IMR-90 (cell line): ENCODE results near the gene ADCY2. TPM values are rescaled to one million over a fixed set of nuclear protein-coding genes. Genes with fewer than 3 reads are reported as not detected.

ENCODE experiments used
- ATAC-seq: fragments of 200-7000 bp; cut with Tn5 transposase; 2 replicates; pipeline ENCODE4 v1.9.1; 2020; ENCODE audit warnings: low read depth, mild to moderate bottlenecking, moderate library complexity
- BruUV-seq: library from RNA; stranded (reverse); fragments of 400-500 nt; replicated peaks from 2 replicates; lab custom pipeline; 2021; lab: Mats Ljungman, UMichigan
- CTCF ChIA-PET: fragments of 300-600 bp; formaldehyde crosslinking; extraction: SDS; loops from one replicate; lab custom pipeline; 2021; ENCODE audit warnings: antibody characterized with exemption; lab: Yijun Ruan, JAX
- POLR2A ChIA-PET: fragments of 300-600 bp; sonication (Branson Sonifier 250); formaldehyde crosslinking; loops from one replicate; lab custom pipeline; 2022; ENCODE audit warnings: antibody characterized with exemption; ENCODE audit not compliant: unreplicated experiment; lab: Charles Lee
- DNase-seq: peaks from one replicate; pipeline ENCODE4 v3.0.0; 2013
- H2AFZ ChIP-seq: replicated peaks from 2 replicates; pipeline ENCODE3; 2013; ENCODE audit warnings: low read length, mild to moderate bottlenecking; ENCODE audit not compliant: poor library complexity
- H2AK5ac ChIP-seq: 2 replicates; pipeline ENCODE4 v1.6.1; 2013; ENCODE audit warnings: low read depth, low read length, inconsistent platforms
- H2AK9ac ChIP-seq: replicated peaks from 2 replicates; pipeline ENCODE3; 2013; ENCODE audit warnings: mild to moderate bottlenecking, low read depth, low read length, moderate library complexity; ENCODE audit not compliant: poor library complexity
- H2BK120ac ChIP-seq: 2 replicates; pipeline ENCODE4 v1.6.1; 2013; ENCODE audit warnings: low read depth, low read length, inconsistent platforms
- H2BK15ac ChIP-seq: 3 replicates; pipeline ENCODE4 v1.6.1; 2013; ENCODE audit warnings: low read depth, low read length, inconsistent platforms
- H2BK20ac ChIP-seq: 2 replicates; pipeline ENCODE4 v1.6.1; 2013; ENCODE audit warnings: low read depth, mild to moderate bottlenecking, inconsistent platforms, low read length, moderate library complexity
- H2BK5ac ChIP-seq: 2 replicates; pipeline ENCODE4 v1.6.1; 2013; ENCODE audit warnings: mild to moderate bottlenecking, low read depth, low read length, inconsistent platforms; ENCODE audit not compliant: poor library complexity, severe bottlenecking
- H3K14ac ChIP-seq: replicated peaks from 2 replicates; pipeline ENCODE4 v1.6.1; 2013; ENCODE audit warnings: low read depth, low read length, inconsistent platforms
- H3K18ac ChIP-seq: 2 replicates; pipeline ENCODE4 v1.6.1; 2013; ENCODE audit warnings: low read depth, low read length, control low read depth
- H3K23ac ChIP-seq: 2 replicates; pipeline ENCODE4 v1.6.1; 2013; ENCODE audit warnings: low read depth, low read length, inconsistent platforms
- H3K27ac ChIP-seq: 2 replicates; pipeline ENCODE4 v1.5.1; 2013; ENCODE audit warnings: mild to moderate bottlenecking, control low read depth, low read length; ENCODE audit not compliant: insufficient read depth
- H3K27me3 ChIP-seq: 2 replicates; pipeline ENCODE4 v1.6.1; 2013; ENCODE audit warnings: low read length; ENCODE audit not compliant: control insufficient read depth, insufficient read depth
- H3K36me3 ChIP-seq: 2 replicates; pipeline ENCODE4 v1.6.1; 2013; ENCODE audit warnings: low read length, mixed read lengths; ENCODE audit not compliant: control insufficient read depth, insufficient read depth
- H3K4ac ChIP-seq: 2 replicates; pipeline ENCODE4 v1.6.1; 2013; ENCODE audit warnings: low read depth, low read length, inconsistent platforms
- H3K4me1 ChIP-seq: 2 replicates; pipeline ENCODE4 v1.6.1; 2013; ENCODE audit warnings: low read length, mixed read lengths; ENCODE audit not compliant: control insufficient read depth, insufficient read depth
- H3K4me2 ChIP-seq: 2 replicates; pipeline ENCODE4 v1.6.1; 2013; ENCODE audit warnings: low read depth, mild to moderate bottlenecking, control low read depth, low read length, moderate library complexity
- H3K4me3 ChIP-seq: 2 replicates; pipeline ENCODE4 v1.5.1; 2013; ENCODE audit warnings: low read depth, mild to moderate bottlenecking, control low read depth, low read length, moderate library complexity; ENCODE audit not compliant: insufficient read depth
- H3K56ac ChIP-seq: 2 replicates; pipeline ENCODE4 v1.6.1; 2013; ENCODE audit warnings: low read length, inconsistent platforms; ENCODE audit not compliant: insufficient read depth; ENCODE audit errors: extremely low read depth
- H3K79me1 ChIP-seq, 2 experiments: 2 replicates each; pipeline ENCODE4 v1.6.1; 2013; ENCODE audit warnings: low read length in 2 of 2, inconsistent platforms in 1 of 2, low read depth in 1 of 2
- H3K9ac ChIP-seq: 2 replicates; pipeline ENCODE4 v1.6.1; 2013; ENCODE audit warnings: low read depth, low read length, control low read depth
- H3K9me1 ChIP-seq: 2 replicates; pipeline ENCODE4 v1.6.1; 2013; ENCODE audit warnings: low read length, inconsistent platforms; ENCODE audit not compliant: insufficient read depth
- H3K9me3 ChIP-seq: 2 replicates; pipeline ENCODE4 v1.6.1; 2013; ENCODE audit warnings: low read length; ENCODE audit not compliant: control insufficient read depth, insufficient read depth
- H4K20me1 ChIP-seq: 2 replicates; pipeline ENCODE4 v1.6.1; 2013; ENCODE audit warnings: low read length, inconsistent platforms; ENCODE audit not compliant: insufficient read depth
- H4K5ac ChIP-seq: 2 replicates; pipeline ENCODE4 v1.6.1; 2013; ENCODE audit warnings: mild to moderate bottlenecking, low read depth, low read length, control low read depth
- H4K8ac ChIP-seq, 2 experiments: 2 replicates each; pipeline ENCODE4 v1.6.1; 2013; ENCODE audit warnings: low read depth in 2 of 2, low read length in 2 of 2, control low read depth in 1 of 2, inconsistent platforms in 1 of 2
- H4K91ac ChIP-seq: 2 replicates; pipeline ENCODE4 v1.6.1; 2013; ENCODE audit warnings: low read depth, low read length, inconsistent platforms; ENCODE audit not compliant: insufficient read depth
- BHLHE40 ChIP-seq: fragments of 150-350 bp; IDR thresholded peaks from 2 replicates; pipeline ENCODE4 v1.6.1; 2016; ENCODE audit warnings: mild to moderate bottlenecking, low read depth, low read length
- CHD1 ChIP-seq: IDR thresholded peaks from 2 replicates; pipeline ENCODE4 v1.6.1; 2012; ENCODE audit warnings: low read depth, low read length, improper control_type of control experiment
- FOS ChIP-seq: fragments of 150-350 bp; IDR thresholded peaks from 2 replicates; pipeline ENCODE4 v1.6.1; 2016; ENCODE audit warnings: low read depth, low read length
- POLR2A ChIP-seq: IDR thresholded peaks from 2 replicates; pipeline ENCODE4 v1.6.1; 2012; ENCODE audit warnings: mild to moderate bottlenecking, low read depth, low read length
- RFX5 ChIP-seq: IDR thresholded peaks from 2 replicates; pipeline ENCODE4 v1.8.0; 2012; ENCODE audit warnings: low read depth, mild to moderate bottlenecking, low read length, moderate library complexity
- SMC3 ChIP-seq: fragments of 150-350 bp; IDR thresholded peaks from 2 replicates; pipeline ENCODE4 v1.6.1; 2016; ENCODE audit warnings: low read depth, mild to moderate bottlenecking, antibody characterized with exemption, low read length, moderate library complexity
- WGBS, 2 experiments: methylation state at CpG; one replicate each; pipeline versions ENCODE4 v1.1.5 to v1.1.7; 2013; ENCODE audit warnings: missing lambda C conversion rate in 2 of 2; ENCODE audit not compliant: insufficient read length in 1 of 2; ENCODE audit errors: extremely low coverage in 2 of 2; 5-methylcytosine and 5-hydroxymethylcytosine counted together
- dilution Hi-C: fragments of 300-500 bp; cut with HindIII; formaldehyde crosslinking; loops from one replicate; pipeline ENCODE4 v1.14.3; 2018; ENCODE audit warnings: low sequenced_read_pairs; ENCODE audit not compliant: unreplicated experiment
- in situ Hi-C: fragments of 300-500 bp; cut with MboI; formaldehyde crosslinking; loops from 3 replicates; pipeline ENCODE4 v1.14.3; 2019; ENCODE audit warnings: low sequenced_read_pairs, inconsistent platforms, mixed read lengths
- intact Hi-C: fragments of 100-400 bp; cut with micrococcal nuclease; formaldehyde crosslinking; loops from 2 replicates; pipeline ENCODE4 v1.10.0; 2022
- polyA plus RNA-seq, 3 experiments: library from polyadenylated mRNA; depleted of rRNA; stranded (reverse); fragments of >200 nt; gene quantifications; 2 replicates each; pipeline ENCODE4 v1.2.3, GENCODE V29; 2012; ENCODE audit warnings: low replicate concordance in 1 of 3
- total RNA-seq: library from RNA; depleted of rRNA; stranded (reverse); fragments of >200 nt; gene quantifications from 2 replicates; pipeline ENCODE4 v1.2.3, GENCODE V29; 2012

Gene ADCY2
- total and polyA plus RNA-seq, 2 of the 4 experiments (the other 2 are of a cell fraction), result not detected

GRCh38 chr5:7467179-7467578, 71.2 kb downstream of the ADCY2 start:
- TF ChIP-seq RFX5 (no peak), SMC3 (no peak), CHD1 (no peak), FOS (no peak), BHLHE40 (no peak), POLR2A (no peak)
- no CpG with 5 or more reads among the region's 7 CpGs for WGBS, 2 experiments
- no peak overlapping the region for H3K56ac ChIP-seq
- H2BK120ac ChIP-seq, result no peak overlapping the region
- no TSS peak for BruUV-seq
- no peaks in the 10 kb centered on the region for H3K36me3 ChIP-seq
- H2AK9ac ChIP-seq, result no peak overlapping the region
- no peak overlapping the region for H2AK5ac ChIP-seq
- H3K9ac ChIP-seq, result no peak overlapping the region
- H3K27ac ChIP-seq, result no peak overlapping the region
- H2AFZ ChIP-seq, result no peak overlapping the region
- H3K9me3 ChIP-seq, result peaks cover 16% of the 10 kb centered on the region
- no peaks in the 10 kb centered on the region for H4K20me1 ChIP-seq
- no peak overlapping the region for H3K4me2 ChIP-seq
- H3K79me1 ChIP-seq, result no peaks in the 10 kb centered on the region
- POLR2A ChIA-PET, result no interaction called here
- no peak overlapping the region for H3K18ac ChIP-seq
- H2BK20ac ChIP-seq, result no peak overlapping the region
- no peak overlapping the region for H3K23ac ChIP-seq
- in situ Hi-C loops, result no loop called here
- no peaks in the 10 kb centered on the region for H3K27me3 ChIP-seq
- dilution Hi-C loops, result no loop called here
- H3K14ac ChIP-seq, result no peak overlapping the region
- H4K5ac ChIP-seq, result no peak overlapping the region
- no peak overlapping the region for H3K4ac ChIP-seq
- ATAC-seq (no peak), DNase-seq (no peak)
- H3K9me1 ChIP-seq, result no peaks in the 10 kb centered on the region
- no peaks in the 10 kb centered on the region for H3K4me1 ChIP-seq
- no peak overlapping the region for H2BK15ac ChIP-seq
- H4K8ac ChIP-seq, result no peak overlapping the region
- H3K4me3 ChIP-seq, result no peak overlapping the region
- intact Hi-C loops, result no loop called here
- H2BK5ac ChIP-seq, result no peak overlapping the region
- CTCF ChIA-PET, result no interaction called here
- H4K91ac ChIP-seq, result no peak overlapping the region
